Renal pelvis (tissue), 4 donors: ENCODE results near the gene EMP1. TPM values are rescaled to one million over a fixed set of nuclear protein-coding genes. Genes with fewer than 3 reads are reported as not detected.

Experiments used
- DNase-seq: peaks from one replicate; pipeline ENCODE4 v3.0.0-alpha.2; 2013
- polyA plus RNA-seq, 3 donors: library from polyadenylated mRNA; unstranded; fragments of 120-200 nt; gene quantifications; one replicate each; pipeline ENCODE4 v1.2.1, GENCODE V29; 2013; ENCODE audit not compliant: insufficient read length in 3 of 3

EMP1 gene
- polyA plus RNA-seq, 3 donors: 83.8 to 99.3 (median 90.6) TPM

DNA sequence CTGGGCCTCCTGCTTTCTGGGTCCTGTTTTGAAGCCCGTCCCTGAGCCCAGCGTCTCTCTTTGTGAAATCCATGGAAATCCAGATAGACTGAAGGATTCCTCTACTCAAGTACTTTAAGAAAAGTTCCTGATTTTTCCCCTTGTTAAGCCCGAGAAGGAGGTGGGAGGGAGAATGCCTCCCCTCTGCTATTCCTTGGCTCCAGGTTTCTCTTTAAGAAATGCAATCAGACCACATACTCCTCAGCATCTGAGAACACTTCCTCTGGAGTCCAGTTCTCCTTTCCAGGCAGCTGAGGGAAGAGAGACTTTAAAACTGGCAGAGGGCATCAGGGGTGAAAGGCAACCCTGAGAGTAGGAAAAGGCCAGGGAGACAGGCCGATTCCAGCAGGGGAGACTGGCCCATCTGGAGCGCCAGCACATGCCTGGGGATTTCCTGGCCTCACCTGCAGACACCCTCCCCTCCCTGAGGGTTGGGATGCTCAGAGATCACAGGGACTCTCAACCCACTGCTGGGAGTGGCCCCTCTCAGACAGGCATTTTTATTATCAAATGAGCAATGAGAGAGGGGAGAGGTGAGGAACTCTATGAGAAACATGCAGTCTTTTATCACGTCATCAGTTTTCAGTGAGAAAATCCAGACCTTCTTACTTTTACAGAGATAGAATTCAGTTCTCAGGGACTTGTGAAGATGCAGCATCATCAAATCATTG, 2.0 kb upstream of the EMP1 start:
- DNase-seq: no peak

DNA sequence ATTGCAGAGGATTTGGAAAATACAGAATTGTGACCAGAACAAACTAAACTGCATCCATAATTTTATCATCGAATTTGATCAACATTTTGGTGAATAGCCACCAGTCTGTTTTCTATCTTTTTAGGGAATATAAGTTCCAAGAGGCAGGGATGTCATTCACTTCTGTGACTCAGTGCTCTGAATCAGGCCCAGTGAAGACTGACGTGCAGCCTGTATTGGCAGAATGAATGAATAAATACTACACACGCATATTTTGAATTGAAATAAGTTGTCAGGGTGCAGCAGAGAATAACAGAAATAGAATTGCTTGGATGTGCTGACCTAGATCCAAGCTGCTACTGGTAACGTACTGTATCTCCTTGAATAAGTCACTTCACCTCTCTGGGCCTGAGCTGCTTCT, 1.3 kb upstream of the EMP1 start:
- DNase-seq: no peak

DNA sequence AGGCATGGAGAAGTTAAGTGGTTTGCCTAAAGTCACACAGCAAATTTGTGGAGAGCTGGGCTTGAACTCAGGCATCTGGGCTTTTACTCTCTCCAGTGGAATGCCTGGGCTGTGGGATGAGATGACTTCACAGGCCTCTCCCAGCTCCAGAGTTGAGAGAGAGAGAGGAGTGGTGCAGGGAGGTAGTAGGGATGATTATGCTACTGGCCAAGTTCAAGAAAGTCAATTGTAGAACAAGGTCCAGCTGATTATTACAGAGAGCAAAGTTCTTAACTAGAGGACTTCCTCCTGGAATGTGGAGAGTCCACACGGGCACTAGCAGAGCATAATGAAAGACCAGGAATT, 769 bp upstream of the EMP1 start:
- no peak for DNase-seq

DNA sequence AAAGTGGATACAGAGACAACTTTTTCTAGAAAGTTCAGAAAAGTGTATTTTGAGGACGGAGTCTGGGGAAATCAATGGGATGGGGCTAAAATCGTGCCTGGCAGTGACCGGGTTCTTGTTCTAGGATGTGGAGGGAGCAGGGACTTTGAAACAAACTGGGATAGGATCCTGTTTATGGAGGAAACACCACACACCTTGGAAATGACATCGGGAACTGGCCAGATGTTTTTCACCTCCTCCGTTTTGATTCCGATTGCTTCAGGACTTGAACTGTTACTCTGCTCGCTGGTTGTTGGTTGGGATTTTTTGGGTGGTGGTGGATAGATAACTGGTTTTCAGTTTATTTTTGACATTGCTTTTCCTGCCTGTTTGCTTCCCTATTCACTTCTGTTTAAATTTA, 506 bp downstream of the EMP1 start:
- no peak for DNase-seq

DNA sequence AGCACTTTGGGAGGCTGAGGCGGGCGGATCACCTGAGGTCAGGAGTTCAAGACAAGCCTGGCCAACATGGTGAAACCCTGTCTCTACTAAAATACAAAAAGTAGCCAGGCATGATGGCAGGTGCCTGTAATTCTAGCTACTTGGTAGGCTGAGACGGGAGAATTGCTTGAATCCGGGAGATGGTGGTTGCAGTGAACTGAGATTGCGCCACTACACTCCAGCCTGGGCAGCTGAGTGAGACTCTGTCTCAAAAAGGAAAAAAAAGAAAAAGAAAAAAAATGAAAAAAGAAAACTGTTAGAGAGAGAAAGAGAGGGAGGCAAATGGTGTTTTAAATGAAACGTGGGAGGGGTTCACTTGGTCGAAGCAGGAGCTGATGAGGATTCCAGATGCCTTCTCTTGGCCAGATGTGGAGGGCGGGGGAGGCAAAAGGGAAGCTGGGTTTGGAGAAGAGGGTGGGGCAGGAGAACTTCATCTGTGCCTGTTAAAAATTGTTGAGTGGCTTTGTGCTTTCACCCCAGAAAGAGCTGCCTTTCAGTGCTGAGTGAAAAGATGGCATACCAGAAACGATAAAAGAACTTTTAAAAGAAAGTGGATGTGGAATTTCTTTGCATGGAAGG, 1.1 kb downstream of the EMP1 start:
- no peak for DNase-seq

DNA sequence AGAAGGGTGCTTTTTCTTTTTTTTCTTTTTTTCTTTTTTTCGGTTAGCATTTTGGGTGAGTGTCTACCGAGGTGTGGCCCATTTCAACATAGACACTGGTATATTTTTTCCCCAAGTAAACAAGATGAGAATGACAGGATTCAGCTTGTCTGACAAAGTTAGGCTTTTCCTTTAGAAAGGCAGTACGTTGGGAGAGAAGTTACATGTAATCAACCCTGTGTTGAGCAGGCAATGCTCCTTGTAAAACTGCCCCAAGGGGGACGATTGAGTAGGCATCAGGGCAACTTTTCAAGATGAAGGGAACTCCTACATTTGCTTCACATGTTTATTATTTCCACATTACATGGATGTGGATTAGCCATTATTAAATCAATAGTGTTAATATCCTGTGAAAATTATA, 1.7 kb downstream of the EMP1 start:
- DNase-seq: no peak

DNA sequence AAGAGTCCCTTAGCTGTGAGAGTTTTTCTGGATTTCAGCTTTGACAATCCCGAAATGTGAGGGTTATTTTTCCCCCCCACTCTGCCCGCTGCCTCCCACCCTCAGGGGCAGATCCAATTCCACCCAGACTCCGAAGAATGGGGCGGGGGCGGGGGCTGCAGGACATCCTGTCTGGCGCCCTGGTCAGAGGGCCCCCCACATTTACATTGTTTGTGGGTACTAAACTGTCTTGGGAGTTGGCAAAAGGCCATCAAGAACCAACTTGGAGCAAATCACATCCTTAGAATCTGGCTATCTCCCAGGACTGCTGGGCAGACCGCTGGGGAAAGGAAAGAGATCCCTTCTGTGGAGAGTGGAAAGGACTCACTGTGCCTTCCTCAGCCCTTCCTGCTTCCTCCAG, 2.4 kb downstream of the EMP1 start:
- no peak for DNase-seq

DNA sequence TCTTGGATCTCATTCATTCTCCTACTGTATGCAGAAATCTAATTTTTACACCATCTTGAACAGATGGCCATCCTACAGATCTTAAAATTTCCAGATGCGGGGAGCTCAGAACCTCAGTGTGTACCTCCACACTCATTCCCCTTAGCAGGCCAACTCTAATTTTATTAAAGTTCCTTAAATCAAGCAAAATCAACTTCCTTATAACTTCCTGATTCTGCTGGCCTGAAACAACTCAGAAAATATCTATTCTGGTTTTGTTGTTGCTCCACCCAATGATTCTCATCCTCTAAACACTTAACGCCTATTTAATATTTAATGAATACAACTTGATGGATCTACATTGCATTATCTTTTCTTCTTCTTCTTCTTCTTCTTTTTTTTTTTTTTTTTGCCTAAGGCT, 3.1 kb downstream of the EMP1 start:
- no peak for DNase-seq

DNA sequence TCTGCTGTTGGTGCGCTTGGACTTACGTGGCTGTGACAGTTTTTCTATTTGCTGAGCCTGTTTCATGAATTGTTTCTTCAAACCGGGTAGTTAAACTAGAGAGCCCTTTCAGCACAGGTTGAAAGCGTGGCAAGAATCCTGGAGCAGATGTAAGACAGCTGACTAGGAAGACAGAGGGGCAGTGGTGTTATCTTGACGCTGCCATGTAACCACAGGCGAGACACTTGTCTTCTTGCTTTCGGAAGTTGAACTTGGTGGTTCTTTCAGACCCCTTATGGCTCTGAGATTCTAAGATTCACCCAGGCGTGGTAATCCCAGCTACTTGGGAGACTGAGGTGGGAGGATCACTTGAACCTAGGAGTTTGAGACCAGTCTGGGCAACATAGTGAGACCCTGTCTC, 4.3 kb downstream of the EMP1 start:
- DNase-seq: no peak

DNA sequence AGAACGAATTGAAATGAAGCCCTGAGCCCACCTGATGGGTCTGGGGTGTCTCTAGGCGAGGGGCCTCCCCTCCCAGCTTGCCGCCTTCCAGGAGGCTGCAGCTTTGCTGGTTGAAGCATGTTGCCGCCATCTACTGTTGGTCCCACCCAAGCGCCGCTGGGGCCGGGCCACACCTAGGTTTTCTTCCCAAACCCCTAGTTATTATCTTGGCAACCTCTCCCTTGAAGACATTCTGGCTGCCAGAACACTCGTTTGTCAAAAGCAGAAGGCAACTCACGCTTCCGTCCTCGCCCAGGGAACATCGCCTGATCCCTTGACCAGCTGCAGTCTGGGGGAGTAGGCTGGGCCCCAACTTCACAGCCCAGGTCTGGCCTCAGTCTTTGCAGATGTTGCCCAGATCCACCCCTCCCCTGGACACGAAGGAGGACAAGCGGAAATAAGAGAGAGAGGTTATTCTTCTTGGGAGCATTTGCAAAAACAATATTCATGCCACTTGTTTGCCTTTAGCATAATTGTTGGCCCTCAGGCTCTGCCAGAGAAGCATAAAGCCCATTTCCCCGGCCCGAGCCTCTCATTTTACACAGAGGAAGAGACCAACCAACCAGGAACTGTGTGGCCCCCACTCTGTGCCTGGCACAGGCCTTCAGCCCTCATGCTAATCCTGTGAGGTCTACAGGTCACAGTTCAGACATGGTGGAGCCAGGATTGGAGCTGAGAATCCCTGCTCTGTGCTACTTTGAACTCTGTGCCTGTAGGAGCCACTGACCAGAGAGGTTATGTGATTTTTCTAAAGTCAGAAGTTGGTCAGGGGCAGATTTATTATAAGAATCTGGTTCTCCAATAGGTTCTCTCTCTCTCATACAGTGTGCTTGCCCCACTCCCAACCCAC, 6.8 kb downstream of the EMP1 start:
- no peak for DNase-seq

DNA sequence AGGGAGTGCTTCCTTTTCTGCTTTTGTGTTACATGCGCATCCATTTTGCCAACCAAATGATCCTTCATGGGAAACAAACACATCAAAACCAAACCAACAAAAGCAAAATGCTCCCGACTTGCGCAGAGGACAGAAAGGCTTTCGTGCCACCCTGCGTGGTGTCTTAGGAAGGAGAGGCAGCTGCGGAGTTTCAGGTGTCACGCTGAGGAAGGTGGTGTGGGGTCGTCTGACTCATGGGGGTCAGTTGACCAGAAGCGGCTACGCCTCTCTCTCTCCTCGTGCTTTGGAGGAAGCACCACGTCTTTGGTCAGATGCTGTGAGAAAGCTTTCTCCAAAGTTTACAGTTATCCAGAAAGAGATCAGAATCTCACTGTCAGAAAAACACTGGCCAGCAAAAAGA, 7.9 kb downstream of the EMP1 start:
- no peak for DNase-seq

DNA sequence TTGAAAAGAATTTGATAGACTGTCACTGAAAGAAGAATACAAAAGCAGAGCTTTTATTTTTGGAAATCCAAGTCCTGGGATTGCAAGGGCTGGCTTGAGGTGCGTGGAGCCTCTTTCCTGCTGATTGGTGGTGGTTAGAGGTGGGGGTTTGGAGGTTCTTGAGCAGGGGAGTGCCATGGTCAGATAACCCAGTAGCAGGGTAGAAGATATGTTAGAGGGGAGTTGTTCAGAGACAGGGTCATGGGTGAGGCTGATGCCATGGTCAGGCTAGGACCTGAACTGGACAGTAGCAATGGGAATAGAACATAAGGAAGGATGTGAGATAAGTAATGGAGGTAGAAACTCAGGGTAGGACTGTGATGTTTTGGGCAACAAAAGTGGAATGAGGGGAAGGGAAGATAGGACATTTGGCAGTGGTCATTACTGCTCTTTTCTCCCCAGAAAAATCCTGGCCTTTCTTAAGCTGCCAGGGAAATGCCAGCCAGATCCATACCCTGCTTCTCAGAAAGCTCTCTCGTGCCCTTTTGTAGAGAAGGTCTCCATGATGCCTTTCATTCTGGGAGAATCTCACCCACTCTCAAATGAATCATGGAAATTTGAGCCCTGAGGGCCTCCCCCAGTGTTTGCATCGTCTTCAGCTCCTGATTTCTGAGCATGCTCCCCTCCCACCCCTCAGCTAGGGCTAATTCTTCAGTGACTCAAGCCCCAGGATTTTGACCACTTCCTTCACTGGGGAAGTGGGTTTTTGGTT, 9.5 kb downstream of the EMP1 start:
- no peak for DNase-seq

DNA sequence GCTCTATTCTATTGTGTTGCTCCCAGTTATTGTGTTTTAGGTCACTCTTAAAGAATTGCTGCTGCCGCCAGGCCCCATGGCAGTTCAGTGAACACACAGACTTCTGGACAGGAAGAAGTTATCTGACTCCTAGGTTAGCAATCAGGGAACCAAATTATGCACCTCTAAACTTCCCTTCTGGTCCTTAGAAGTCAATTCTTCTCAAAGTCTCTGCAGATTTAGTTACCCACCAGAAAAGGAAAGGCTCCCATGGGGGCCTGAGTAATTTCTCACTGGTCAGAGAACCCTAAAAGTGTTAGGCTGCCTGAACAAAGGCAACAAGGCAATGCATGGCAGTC, 10.0 kb downstream of the EMP1 start:
- no peak for DNase-seq

DNA sequence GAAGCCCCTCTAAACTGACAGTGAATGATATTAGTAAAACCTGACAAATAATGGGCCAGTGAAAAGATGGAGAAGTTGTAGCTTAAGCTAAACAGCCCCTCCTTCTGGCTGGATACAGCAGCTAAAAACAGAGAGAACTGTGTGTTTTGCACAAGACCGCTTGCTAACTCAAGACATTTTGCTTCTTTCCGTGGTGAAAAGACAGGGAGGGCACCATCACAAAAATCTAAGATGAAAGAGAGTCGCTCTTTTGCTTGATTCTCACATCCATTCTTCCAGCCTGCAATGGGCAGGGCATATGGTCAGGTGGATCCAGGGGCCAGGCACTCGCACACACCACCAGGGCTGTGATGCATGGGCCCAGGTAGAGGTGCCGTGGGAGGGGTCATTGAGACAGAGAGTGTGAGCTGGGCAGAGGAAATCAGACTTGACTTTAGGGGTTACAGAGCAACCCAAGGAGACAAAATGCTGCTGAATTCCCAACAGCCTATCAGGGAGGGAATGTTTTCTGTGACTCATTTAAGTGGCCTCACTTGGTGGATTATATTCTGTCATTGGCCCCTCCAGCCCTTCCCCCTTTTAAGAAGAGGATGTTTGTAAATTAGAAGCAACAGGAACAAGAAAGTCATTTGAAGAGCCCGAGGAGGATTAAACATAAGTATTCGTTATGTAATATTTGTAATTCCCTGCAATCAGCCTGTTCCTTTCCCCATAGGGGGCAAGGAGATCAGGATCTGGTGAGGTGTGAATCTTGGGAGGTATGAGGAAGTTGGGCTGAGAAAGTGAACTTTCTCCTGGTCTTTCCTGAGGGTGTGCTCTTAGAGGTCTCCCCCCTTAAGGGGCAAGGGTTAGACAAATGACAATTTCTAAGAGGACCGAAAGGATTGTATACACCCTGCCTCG, 12.3 kb downstream of the EMP1 start:
- no peak for DNase-seq

DNA sequence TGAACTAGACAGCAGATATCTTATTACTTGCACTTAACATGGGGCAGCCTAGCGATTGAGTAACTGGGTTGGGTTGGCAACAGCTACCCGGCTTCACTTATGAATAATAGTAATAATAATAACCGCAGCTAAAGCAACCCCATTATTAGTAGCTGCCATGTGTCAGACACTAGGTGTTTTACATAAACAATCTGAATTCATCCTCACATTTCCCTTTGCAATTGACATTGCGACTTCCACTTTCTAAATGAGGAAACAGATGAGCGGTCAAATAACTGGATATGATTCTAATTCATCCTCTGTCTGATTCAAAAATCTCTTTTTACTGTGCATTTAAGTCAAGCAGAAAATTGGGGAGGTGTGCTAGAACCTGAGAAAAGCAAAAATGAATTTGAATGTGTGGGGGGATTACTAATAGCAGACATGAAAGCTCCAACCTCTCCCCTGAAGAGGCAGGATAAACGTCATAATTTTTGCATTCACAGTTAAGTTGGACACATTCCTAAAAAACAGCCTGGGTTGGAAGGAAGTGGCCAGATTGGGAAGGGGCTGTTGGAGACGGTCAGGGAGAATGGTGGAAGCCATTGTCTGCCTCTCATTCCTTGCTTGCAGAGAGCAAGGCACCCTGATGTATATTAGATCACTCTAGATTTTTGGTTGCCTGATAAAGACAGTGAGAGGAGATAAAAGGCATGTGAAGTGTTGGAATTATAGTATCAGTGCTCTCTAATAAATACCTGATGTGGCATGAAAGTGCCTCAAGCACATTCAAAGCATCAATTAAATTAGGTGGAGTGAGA, 13.1 kb downstream of the EMP1 start:
- DNase-seq: no peak

DNA sequence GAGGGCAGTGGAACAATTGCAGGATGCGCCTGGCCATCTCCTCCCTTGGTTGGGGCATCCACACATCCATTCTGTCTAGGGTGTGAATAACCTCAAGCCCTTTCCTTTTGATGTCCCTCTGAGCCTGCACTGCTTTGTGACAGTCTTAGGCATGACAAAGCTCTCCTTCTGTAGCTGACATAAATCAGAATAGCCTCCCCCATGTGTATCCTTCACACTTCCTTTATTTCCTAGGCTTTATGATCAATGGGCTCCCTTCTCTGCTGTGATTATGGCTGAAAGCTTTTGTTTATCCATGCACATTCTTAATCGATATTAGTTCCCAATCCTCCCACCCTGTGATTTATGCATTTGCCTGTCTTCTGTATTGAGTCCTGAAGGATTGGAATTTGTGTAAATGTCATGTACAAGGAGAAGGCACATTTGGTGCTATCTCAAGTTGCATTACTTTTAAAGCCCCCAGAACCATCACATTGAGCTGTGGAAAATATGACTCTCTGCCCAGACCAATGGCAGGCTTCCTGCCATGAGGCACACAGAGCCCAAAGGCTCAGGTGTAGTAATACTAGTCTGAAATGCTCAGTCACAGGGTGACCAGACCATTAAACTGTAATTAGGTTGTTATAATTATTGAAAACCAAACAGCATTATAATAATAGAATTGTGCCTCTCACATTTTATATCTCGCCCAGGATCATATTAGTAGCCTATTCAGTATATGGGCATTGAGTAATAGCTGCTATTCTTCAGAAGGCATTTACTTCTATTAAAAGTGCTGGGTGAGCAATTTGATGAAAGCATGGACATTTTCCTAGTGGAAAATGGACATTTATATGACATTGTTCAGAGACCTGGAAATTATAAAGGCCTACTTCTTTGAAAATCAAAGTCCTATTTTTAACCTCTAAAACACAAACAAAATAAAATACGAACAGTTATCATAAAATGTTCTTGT, 14.0 kb downstream of the EMP1 start:
- no peak for DNase-seq

DNA sequence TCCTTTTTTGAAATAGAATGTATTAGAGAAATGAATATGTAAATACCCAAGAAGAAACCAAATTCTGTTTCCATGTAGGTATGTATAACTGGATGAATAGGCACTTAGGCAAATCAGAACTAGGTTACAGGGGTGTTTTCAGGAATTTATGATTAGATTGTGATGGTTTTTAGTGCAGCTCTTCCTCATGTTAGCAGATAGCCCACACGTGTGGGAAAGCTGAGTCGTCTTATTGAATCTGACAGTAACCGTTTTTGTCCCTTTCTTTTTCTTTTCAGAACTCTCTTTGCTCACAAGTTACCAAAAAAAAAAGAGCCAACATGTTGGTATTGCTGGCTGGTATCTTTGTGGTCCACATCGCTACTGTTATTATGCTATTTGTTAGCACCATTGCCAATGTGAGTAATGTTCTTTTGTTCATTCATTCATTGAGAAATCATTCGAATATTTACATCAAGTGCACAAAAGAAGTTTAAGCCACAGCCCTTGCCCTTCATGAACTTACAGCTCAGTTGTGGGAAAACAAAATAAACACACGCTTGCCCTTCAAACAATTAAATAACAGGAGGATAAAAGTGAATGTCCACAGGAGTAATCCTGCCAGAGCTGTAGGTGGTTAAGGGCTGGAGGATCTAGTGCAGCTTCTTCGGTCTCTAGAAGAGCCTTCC, 14.8 kb downstream of the EMP1 start:
- DNase-seq: no peak

DNA sequence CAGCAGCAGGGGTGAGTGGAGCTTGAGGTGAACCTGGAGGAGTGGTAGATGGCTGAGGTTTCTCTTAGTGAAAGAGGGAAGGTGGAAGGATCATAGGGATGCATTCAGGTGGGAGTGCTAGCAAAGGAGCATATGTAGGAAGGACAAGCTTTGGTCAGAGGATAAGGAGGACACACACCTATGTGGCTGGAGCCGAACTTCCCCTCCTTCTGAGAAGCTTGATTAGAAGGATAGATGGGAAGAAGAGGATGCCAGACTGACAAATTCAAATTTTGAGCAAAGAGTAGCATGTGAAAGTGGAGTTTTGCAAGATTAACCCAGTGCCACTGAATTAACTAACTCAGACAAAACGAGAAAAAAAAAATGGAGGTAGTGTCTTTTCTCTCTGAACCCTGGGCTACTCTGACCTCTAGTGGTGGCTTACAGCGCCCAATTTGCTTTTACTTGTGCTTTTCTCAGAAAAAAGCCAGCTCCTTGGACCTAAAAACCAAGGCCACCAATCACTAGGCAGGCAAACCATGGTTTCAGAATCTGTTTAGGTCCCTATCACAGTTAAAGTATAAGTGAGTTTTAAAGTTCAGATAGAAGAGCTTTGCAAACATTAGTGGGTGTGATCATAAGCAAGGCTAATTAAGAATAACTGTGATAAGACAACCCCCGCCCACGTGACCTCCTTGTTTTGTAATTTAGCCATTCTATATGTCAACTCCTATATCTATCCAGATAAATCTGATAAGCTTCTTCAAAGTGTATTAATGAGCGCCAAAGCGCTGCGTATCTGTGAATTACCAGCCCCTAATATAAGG, 15.5 kb downstream of the EMP1 start:
- DNase-seq: peak; percentile 84
